Prostate gland (tissue), 2 donors: Measurements from ENCODE around the gene SUMF1.

Source experiments
- POLR2A ChIP-seq: fragments of 450-650 bp; IDR thresholded peaks from one replicate; pipeline ENCODE4 v1.6.1; 2016; ENCODE audit warnings: antibody characterized with exemption, mild to moderate bottlenecking
- TF ChIP-seq, protein P1 (sequence below), 4 experiments: fragments of 200-600 bp in 2 of 4; fragments of 450-650 bp in 2 of 4; sonication (generic) in 2 of 4; IDR thresholded peaks; 1 replicate in 3 of 4; 2 replicates in 1 of 4; pipeline ENCODE4 v1.5.1; 2016 to 2019; ENCODE audit warnings: antibody characterized with exemption in 4 of 4, mild to moderate bottlenecking in 2 of 4, moderate library complexity in 2 of 4

DNA sequence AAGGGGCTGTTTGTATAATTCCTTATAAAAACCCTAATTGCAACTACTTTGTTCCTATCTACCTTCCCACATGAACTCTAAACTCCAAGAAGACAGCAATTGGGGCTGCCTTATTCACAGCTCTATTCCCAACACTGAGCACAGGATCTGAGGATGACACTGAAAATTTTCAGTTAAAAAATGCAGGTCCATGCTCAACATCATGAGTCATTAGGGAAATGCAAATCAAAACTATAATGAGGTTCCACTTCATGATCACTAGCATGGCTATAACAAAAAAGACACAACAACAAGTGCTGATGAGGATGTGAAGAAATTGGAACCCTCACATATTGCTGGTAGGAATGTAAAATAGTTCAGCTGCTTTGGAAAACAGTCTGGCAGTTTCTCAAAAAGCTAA is 12.9 kb downstream of the SUMF1 start:
- TF ChIP-seq, protein P1, sequence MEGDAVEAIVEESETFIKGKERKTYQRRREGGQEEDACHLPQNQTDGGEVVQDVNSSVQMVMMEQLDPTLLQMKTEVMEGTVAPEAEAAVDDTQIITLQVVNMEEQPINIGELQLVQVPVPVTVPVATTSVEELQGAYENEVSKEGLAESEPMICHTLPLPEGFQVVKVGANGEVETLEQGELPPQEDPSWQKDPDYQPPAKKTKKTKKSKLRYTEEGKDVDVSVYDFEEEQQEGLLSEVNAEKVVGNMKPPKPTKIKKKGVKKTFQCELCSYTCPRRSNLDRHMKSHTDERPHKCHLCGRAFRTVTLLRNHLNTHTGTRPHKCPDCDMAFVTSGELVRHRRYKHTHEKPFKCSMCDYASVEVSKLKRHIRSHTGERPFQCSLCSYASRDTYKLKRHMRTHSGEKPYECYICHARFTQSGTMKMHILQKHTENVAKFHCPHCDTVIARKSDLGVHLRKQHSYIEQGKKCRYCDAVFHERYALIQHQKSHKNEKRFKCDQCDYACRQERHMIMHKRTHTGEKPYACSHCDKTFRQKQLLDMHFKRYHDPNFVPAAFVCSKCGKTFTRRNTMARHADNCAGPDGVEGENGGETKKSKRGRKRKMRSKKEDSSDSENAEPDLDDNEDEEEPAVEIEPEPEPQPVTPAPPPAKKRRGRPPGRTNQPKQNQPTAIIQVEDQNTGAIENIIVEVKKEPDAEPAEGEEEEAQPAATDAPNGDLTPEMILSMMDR (IDR thresholded peaks at IDR 0.05) = no peak
- no peak for TF ChIP-seq POLR2A
